OCI-LY7 (cell line): ENCODE measurements around the gene IMMT. TPM values are rescaled to one million over a fixed set of nuclear protein-coding genes. Genes with fewer than 3 reads are reported as not detected.

Experiments used
- BruUV-seq: library from RNA; stranded (reverse); fragments of 400-500 nt; replicated peaks from 2 replicates; lab custom pipeline; 2021; lab: Mats Ljungman, UMichigan
- CTCF ChIA-PET: fragments of 300-600 bp; sonication (Branson Sonifier 250); formaldehyde crosslinking; loops from one replicate; lab custom pipeline; 2022; ENCODE audit warnings: antibody characterized with exemption; ENCODE audit not compliant: unreplicated experiment; lab: Charles Lee
- POLR2A ChIA-PET: fragments of 300-600 bp; sonication (Branson Sonifier 250); formaldehyde crosslinking; loops from one replicate; lab custom pipeline; 2022; ENCODE audit warnings: antibody characterized with exemption; lab: Charles Lee
- DNase-seq: peaks from one replicate; pipeline ENCODE4 v3.0.0-alpha.2; 2015; ENCODE audit warnings: low spot score
- H2AFZ ChIP-seq: fragments of 200-600 bp; sonication (generic), shearing (Covaris generic); 2 replicates; pipeline ENCODE4 v1.6.1; 2014; ENCODE audit warnings: mild to moderate bottlenecking, antibody characterized with exemption, low read length, moderate library complexity
- H3K27ac ChIP-seq: fragments of 200-600 bp; sonication (generic); 2 replicates; pipeline ENCODE4 v1.5.1; 2014; ENCODE audit warnings: mixed run types, low read depth, mild to moderate bottlenecking, moderate library complexity, low read length, inconsistent platforms; ENCODE audit not compliant: poor library complexity, severe bottlenecking
- H3K36me3 ChIP-seq: fragments of 200-600 bp; sonication (generic); 2 replicates; pipeline ENCODE4 v1.6.1; 2014; ENCODE audit warnings: mild to moderate bottlenecking, antibody characterized with exemption, low read length, moderate library complexity, mixed read lengths; ENCODE audit not compliant: insufficient read depth
- H3K4me1 ChIP-seq: fragments of 200-600 bp; sonication (generic); 2 replicates; pipeline ENCODE4 v1.5.1; 2014; ENCODE audit warnings: mild to moderate bottlenecking, low read length; ENCODE audit not compliant: insufficient read depth, poor library complexity, severe bottlenecking
- H3K4me2 ChIP-seq: fragments of 200-600 bp; sonication (generic); 2 replicates; pipeline ENCODE4 v1.6.1; 2014; ENCODE audit warnings: mild to moderate bottlenecking, low read length
- H3K4me3 ChIP-seq: fragments of 200-600 bp; sonication (generic); 2 replicates; pipeline ENCODE4 v1.5.1; 2014; ENCODE audit warnings: mild to moderate bottlenecking, low read depth, low read length; ENCODE audit not compliant: poor library complexity, severe bottlenecking
- H3K79me2 ChIP-seq: fragments of 200-600 bp; sonication (generic); 2 replicates; pipeline ENCODE4 v1.6.1; 2016; ENCODE audit warnings: low read depth, mild to moderate bottlenecking, low read length, moderate library complexity, mixed read lengths; ENCODE audit not compliant: insufficient read depth
- H3K9me2 ChIP-seq: fragments of 200-600 bp; sonication (generic); 2 replicates; pipeline ENCODE4 v1.6.1; 2016; ENCODE audit warnings: mild to moderate bottlenecking, low read length, mixed read lengths; ENCODE audit not compliant: insufficient read depth
- H3K9me3 ChIP-seq: fragments of 200-600 bp; sonication (generic); 2 replicates; pipeline ENCODE4 v1.6.1; 2014; ENCODE audit warnings: mild to moderate bottlenecking, mixed run types, low read length, mixed read lengths
- H4K20me1 ChIP-seq: fragments of 200-600 bp; sonication (generic); 2 replicates; pipeline ENCODE4 v1.6.1; 2014; ENCODE audit warnings: mild to moderate bottlenecking, antibody characterized with exemption, low read length, moderate library complexity, mixed read lengths; ENCODE audit not compliant: insufficient read depth
- CTCF ChIP-seq: fragments of 200-600 bp; sonication (generic); conservative IDR thresholded peaks from 2 replicates; pipeline ENCODE4 v1.5.1; 2014; ENCODE audit warnings: mild to moderate bottlenecking, antibody characterized with exemption, low read length, moderate library complexity, mixed read lengths
- EZH2phosphoT487 ChIP-seq: fragments of 200-600 bp; sonication (generic); IDR thresholded peaks from 2 replicates; pipeline ENCODE4 v1.6.1; 2018; ENCODE audit warnings: low read depth, borderline replicate concordance, mild to moderate bottlenecking, mixed run types, antibody characterized with exemption, low read length, moderate library complexity, mixed read lengths
- intact Hi-C: fragments of 100-400 bp; cut with micrococcal nuclease; formaldehyde crosslinking; loops from one replicate; pipeline ENCODE4 v1.10.0; 2022; ENCODE audit not compliant: unreplicated experiment
- total RNA-seq, 2 experiments: library from RNA; depleted of rRNA in 1 of 2; stranded (reverse); fragments of >200 nt in 1 of 2; shearing (Covaris generic) in 1 of 2; gene quantifications; 2 replicates each; pipeline ENCODE4 v1.2.3, GENCODE V29; 2014 to 2022

The IMMT gene
- total RNA-seq, 2 experiments from 2014 or later: 77.3 to 128 TPM

DNA sequence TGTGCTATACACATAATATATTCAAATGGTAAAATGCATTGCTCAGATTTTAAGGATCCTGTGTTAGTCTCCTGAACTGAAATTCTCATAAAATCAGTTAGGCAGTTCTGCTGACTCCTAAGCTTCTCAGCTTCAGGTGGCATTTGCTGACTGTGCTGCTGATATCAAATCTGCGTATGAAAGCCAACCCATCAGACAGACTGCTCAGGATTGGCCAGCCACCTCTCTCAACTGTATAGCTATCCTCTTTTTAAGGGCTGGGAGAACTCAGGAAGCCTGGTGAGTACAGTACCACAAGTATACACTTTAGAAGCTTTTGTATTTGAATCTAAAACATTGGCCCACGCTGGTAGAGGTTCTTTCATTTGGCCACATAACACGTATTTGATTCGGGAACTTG is 60.6 kb downstream of the IMMT start:
- DNase-seq: no peak
- CTCF ChIA-PET: no interaction called here
- Histone ChIP-seq H4K20me1 (no peaks in the 10 kb centered on the region), H3K79me2 (no peaks in the 10 kb centered on the region), H3K9me3 (no peaks in the 10 kb centered on the region), H3K36me3 (peaks cover 100% of the 10 kb centered on the region), H3K4me1 (no peaks in the 10 kb centered on the region), H2AFZ (no peak overlapping the region), H3K4me2 (no peak overlapping the region), H3K4me3 (no peak overlapping the region), H3K27ac (no peak overlapping the region), H3K9me2 (no peaks in the 10 kb centered on the region)
- POLR2A ChIA-PET: interaction anchor here (0.5 to 1.5 kb wide), 3 partner anchors 10 to 18 kb away, joined by 3 read pairs; no protein-coding TSS in a partner anchor
- intact Hi-C loops: no loop called here
- no TSS peak for BruUV-seq
- no peak for TF ChIP-seq CTCF
- TF ChIP-seq EZH2phosphoT487: no peak

- CTCF ChIA-PET: no interaction called here
- no peaks in the 10 kb centered on the region for H3K9me2 ChIP-seq
- BruUV-seq: no TSS peak
- H3K4me1 ChIP-seq: no peaks in the 10 kb centered on the region
- H3K4me2 ChIP-seq: no peak overlapping the region
- no peak for TF ChIP-seq CTCF
- no peak for TF ChIP-seq EZH2phosphoT487
- no peak overlapping the region for H3K27ac ChIP-seq
- intact Hi-C loops: loop anchor here (5.0 kb wide), 1 partner anchor 33 kb away; no protein-coding TSS in a partner anchor
- POLR2A ChIA-PET: interaction anchor here (1.1 to 1.9 kb wide), 2 partner anchors 16 to 18 kb away, joined by 4 to 5 read pairs; partner anchors contain the start of genes POLR1A and PTCD3
- H3K9me3 ChIP-seq: no peaks in the 10 kb centered on the region
- H3K4me3 ChIP-seq: no peak overlapping the region
- peaks cover 100% of the 10 kb centered on the region for H3K36me3 ChIP-seq
- peaks cover 4% of the 10 kb centered on the region; the same call in 1 of the 2 replicates for H4K20me1 ChIP-seq
- H2AFZ ChIP-seq: no peak overlapping the region
- no peaks in the 10 kb centered on the region for H3K79me2 ChIP-seq
- DNase-seq: no peak
Measured at GRCh38 chr2:86124683-86125082, 70.6 kb downstream of the IMMT start.

DNA sequence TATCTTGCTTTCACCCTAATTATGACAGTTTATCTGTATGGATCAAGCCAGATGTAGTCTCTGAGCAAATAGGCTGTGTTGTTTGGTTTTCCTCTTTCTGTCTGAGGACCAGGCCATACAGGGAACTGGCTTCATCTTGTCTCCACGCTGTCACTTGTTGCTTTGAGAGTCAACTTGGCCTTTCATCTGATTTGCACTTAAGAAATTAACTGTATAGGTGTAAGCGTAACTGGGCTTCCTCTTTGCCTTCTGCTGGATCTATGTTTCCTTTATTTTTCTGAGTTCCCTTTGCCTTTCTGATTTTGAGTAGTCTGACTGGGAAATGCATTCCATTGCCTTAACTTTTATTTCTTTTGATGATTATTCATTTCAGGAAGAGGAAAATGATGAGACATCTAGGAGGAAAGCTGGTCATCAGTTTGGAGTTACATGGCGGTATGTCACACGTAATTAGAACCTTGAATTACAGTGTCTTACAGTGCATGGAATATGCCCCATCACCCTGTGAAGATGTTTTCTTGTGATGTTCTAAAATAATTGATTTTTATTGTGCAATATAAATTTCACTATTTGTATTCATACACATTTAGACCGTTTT is 71.8 kb downstream of the IMMT start:
- Histone ChIP-seq H3K27ac (no peak overlapping the region), H3K4me2 (no peak overlapping the region), H3K79me2 (no peaks in the 10 kb centered on the region), H3K36me3 (peaks cover 100% of the 10 kb centered on the region), H3K4me3 (no peak overlapping the region), H3K9me2 (no peaks in the 10 kb centered on the region), H3K9me3 (no peaks in the 10 kb centered on the region), H3K4me1 (no peaks in the 10 kb centered on the region), H4K20me1 (peaks cover 8% of the 10 kb centered on the region; the same call in 1 of the 2 replicates), H2AFZ (no peak overlapping the region)
- intact Hi-C loops: loop anchor here (5.0 kb wide), 1 partner anchor 34 kb away; no protein-coding TSS in a partner anchor
- no TSS peak for BruUV-seq
- no peak for DNase-seq
- POLR2A ChIA-PET: no interaction called here
- no peak for TF ChIP-seq CTCF
- no peak for TF ChIP-seq EZH2phosphoT487
- CTCF ChIA-PET: no interaction called here
